GM21717 (cell line): Measurements from ENCODE around the gene CIB4.

Experiments used
- ATAC-seq: cut with Tn5 transposase; IDR thresholded peaks from one replicate; pipeline ENCODE4 v1.9.1; 2021; ENCODE audit warnings: mild to moderate bottlenecking, moderate library complexity; ENCODE audit not compliant: unreplicated experiment

CIB4 gene

DNA sequence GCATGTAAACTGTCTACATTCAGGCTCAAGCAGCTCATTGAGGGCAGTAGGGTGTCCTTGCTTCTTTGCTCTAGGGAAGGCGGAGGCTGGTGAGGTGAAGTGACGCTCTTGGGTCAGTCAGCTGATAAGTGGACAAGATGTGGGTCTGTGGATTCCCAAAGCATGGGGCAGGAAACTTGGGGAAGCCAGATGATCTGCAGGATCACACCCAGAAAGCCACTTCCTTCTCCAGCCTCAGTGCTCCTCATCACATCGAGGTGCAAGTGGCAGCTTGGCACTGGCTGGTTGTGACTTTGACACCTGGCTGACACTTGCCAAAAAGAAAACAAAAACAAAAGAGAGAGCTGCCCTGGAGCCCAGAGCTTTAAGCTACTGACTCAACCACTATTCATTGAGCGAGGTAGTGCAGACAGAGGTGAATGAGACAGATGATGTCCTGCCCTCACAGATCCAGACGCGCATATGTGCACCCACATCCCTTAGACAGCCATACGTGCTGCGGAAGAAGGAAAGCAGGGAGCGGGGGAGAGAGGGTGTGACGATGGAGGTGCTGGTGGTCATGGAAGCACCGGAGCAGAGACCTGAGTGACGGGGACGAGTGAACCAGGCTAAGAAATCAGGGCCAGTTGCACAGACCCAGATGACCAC lies 3.1 kb upstream of the CIB4 start:
- ATAC-seq, result no peak

DNA sequence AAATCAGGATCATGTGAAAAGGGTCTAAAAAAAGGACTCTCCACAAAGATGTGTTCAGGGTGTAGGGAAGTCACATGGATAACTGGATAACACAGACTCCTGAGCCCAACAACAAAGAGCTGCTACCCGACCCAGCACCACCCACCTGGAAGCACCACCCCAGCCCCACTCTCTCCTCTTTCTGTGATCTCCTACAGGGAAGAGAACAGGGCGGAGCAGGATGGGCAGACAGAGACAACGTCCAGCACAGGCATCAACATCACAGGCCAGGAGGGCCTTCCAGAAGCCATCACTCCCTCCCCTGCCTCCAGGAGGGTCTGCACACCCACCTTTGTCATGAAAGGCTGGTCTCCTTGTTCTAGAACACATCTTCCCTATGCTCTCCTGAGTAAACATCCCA lies 1.3 kb upstream of the CIB4 start:
- no peak for ATAC-seq

DNA sequence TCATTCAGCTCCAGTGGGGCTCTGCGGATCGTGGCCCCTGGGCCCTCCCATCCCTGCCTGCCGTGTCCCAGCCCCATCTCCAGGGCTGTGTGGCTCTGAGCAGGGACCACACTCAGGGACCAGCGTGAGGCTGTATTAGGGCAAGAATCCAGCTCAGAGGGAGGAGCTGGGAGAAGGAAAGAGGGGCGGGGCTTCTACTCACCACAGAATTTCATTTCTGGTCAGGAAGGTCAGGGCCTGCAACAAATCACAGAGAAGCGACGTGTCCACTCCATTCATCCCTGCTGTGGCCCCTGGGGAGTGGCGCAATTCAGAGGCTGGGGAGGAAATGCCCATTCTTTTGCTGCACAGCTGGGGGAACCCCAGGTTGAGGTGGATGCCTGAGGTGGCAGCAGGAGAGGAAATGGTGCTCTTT lies 828 bp downstream of the CIB4 start:
- no peak for ATAC-seq

DNA sequence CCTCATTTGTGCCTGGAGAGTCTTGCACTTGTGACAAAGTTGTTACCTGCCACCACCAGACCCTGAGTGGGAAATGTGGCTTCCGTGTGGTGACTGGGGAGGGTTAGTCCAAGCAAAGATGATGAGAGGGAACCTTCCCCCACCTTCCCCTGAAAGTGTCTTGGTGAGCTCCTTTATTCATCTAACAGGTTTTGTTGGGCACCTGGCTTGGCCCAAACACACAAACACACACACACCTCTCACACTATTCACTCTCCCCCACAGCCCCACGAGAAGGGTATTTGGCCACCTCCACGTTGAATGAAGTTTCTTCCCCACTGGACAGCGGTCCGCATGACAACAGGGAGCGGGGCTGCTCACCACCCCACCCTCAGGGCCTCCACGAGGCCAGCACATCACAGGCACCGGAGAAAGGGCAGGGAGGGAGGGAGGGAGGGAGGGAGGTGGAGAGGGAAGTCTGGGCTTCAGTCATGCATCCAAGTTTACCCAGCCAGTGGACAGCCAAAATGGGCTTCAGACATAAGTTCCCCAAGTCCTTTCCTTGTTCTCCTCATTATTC lies 1.4 kb downstream of the CIB4 start:
- ATAC-seq, result no peak

DNA sequence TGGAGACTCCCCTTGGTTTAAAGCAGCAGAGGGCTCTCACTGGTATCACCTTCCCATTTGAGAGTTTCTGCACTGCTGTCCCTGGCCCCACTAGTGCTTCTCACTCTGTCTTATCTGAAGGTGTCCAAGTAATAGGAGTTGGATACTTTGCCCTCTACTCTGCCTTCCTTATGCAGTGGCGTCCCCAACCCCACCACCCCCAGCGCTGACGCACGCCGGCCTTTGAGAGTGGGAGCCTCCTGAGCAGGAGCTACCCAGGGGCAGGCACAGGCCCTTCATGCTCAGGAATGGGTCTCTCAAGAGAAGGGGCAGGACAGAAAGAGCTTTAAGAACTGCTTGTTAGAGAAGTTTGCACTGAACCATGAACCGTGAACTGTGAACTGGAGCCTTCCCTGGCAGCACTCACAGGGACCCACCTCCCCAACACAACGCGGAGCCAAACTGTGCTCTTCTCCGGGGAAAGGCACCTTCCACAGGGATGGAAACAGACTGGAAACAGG lies 3.3 kb downstream of the CIB4 start:
- ATAC-seq, result no peak

DNA sequence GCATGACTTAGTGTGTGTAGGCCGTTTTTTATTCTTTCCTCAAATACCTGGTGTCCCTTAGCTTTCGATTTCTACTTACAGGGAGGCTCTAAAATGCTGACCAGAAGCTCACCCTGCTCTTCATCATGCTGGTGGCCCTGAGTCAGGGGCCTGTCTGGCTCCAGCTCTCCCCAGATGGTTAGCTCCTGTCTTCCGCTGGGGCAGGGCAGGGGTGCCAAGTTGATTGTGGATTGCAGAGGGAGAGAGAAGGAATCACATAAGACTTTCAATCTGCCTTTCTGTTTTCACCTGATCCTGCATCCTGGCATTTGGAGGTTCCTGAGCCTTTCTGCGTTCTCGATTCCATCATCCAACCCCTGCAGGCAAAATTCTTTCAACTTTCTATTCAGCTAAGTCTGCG lies 4.2 kb downstream of the CIB4 start:
- no peak for ATAC-seq

DNA sequence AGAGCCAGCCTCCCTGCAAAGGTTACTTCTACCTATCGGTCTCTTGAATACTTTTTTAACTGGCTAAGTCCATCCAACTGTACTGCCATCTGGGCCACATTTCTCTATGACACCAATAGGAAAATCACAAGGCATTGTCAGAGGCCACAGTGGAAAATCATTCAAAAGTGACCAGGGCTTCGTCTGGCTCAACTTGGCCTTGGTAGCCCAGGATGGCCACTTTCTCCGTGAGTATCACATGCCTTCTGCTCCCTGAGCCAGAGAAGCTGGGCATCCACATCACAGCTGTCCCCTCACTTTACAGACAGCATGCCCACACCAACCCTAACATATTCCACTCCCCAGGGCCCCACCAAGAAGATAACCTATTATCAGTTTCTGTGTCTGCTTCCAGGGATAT lies 5.8 kb downstream of the CIB4 start:
- no peak for ATAC-seq

DNA sequence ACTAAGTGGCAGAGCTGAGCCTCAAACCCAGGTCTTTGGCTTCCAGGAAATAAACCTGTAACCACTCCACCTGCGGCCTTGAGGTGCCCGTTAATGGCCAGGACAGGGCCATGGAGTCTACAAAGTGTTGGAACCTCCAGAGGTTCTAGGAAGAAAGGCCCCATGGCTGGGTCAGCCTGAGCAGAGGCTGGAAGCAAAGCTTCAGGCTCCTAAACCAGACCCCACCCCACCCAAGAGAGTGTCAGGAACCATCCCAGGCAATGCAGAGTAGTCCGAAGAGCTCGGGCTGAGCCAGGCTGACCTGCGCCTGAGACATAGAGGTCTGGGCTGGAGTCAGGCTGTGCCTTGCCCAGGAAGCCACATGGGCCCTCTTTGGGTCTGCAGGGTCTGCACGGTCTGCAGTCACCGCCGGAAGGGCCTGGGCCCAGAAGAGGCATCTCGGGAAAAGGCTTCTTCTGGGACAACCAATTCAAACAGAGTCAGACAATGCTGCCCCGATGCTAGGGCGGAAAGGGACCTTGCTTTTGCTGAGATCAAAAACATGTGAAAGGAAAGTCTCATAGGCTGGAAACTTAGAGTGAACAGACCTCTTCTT lies 6.4 kb downstream of the CIB4 start:
- ATAC-seq, result no peak

DNA sequence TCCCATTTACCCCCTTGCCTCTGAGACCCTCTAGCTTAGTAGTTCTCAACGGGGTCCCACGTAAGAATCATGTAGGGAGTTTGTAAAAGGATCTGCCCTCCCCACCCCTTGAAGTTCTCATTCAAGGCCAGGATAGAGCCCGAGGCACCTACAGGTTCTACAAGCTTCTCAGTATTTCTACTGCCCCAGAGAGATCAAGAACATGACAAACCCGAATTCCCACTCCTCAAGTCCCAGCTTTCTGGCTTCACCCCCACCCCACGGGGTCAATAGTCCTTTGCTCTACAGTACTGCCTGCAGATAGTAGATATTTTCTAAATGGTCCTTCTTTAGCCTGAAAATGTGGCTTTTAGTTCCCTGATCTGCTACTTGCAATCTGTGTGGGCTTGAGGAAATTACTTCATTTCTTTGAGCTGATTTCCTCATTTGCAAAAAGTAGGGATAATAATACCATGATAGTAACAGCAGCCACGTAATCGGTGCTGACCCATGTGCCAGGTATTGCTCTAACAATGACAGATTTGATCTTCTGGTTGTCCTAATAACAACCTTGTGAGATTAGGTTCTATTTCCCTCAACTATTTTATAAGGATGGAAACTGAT lies 7.1 kb downstream of the CIB4 start:
- ATAC-seq, result no peak

DNA sequence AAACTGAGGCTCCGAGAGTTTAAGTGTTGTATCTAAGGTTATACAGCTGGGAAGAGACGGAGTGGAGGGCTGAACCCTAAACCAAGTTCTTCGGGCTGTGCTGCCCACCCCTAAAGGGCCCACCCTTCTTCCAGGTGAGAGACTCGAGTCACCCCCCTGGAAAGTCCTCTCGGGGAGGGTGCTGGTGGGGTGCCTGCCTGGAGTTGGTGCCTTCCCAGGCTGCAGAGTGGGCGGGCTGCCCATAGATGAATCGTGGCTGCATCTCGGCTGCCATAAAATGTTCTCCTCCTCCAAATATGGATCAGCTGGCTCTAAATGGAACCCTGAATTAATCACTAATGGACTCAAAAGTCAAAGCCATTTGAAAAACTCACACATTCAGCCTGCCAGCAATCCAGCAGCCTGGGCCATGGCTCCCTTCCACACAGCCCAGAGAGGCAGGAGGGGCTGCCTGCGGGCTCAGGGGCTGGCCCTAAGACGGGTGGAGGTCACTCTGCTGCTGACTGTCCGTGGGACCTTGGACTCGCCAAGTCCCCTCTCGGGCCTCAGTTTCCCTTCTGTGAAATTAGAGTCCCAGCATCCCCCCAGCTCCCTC lies 7.7 kb downstream of the CIB4 start:
- ATAC-seq, result no peak

DNA sequence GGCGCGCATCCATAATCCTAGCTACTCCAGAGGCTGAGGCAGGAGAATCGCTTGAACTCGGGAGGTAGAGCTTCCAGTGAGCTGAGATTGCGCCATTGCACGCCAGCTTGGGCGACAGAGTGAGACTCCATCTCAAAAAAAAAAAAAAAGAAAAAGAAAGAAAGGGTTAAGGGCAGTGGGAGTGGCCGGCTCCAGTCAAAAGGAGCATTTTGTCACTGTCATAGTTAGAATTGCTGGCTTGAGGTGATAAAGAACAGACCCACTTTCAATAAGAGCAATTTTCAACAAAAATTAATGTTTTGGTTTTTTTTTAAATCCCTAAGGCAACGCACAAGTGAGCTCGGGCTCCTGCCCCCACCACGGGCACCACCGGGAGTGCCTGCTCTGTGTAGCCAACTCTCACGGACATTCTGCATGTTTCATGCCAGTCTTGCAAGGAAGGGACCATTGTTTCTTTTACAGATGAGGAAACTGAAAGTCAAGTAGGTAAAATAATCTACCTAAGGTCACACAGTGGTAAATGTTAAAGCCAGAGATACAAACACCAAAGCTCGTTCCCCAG lies 8.5 kb downstream of the CIB4 start:
- no peak for ATAC-seq

DNA sequence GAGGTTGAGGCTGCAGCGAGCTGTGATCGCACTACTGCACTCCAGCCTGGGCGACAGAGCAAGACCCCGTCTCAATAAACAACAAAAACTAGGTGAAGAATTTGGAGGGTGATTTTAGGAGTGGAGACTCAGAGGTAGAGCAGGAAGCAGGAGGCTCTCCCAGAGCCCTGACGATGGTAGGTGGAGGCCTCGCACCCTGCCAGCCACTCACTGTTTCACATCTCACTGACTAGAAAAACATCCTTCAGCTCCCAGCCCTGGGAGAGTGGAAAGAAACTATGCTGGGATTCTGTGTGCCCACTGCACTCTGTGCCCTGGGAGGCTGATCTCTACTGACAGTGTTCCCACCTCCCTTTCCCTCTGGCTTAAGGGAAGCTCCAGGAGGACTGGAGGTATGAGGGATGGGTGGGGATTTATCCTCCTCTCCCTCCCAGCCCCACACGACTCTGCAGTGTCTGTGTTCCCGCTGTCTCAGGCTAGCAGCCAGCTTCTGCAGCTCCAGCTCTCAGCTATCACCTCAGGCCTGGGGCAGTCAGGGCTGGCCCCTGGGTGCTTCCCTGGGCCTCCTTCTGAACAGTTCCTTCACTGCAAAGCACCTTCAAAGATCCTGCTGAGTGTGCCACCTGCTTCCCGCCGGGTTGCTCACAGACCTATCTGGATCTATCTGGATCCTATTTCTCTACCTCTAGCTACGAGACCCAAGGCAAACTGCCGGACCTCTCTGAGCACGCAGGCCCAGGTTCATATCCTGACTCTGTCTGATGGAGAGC lies 9.6 kb downstream of the CIB4 start:
- no peak for ATAC-seq

DNA sequence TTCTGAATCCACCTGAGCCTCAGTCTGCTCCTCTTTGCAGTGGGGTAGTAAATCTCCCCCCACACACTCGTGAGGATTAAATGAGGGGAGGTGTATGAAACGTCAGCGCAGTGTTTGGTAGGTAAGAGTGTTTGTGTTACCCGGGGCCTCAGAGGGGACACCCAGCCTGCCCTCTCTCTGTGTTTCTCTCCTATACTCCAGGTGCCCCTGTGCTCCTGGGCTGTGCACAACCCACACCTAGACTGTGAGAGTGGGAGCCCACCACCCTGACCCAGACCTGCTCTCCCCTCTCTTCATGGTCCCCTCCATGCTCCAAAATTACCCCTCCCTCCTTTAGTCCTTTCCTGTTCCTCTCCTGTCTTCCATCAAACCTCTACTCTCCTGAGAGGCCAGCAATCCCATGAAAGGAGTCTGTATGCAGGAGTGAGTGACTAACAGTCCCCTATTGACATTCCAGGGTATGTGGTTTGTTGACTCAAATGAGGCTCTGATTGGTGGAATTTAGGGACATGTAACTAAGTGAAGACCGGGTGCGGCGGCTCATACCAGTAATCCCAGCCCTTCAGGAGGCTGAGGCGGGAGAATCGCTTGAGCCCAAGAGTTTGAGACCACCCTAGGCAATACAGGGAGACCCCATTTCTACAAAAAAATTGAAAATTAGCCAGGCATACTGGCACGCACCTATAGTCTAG lies 10.4 kb downstream of the CIB4 start:
- no peak for ATAC-seq

DNA sequence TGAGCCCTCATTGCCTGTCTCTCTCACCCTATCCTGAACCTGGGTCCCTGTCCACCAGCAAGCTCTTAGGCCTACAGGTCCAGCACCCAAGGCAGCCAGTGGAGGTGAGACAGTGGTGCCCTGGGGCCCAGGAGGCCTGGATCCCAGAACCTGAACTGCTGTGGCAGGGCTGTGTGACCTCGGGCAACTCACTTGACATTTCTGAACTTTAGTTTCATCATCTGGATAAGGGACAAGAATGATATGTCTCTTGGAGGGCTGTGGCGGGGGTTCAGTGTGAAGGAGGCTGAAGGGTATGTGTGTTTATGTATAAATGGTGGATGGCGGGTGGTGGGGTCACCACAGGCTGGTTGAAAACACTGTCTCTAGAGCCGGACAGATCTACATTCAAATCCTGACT lies 10.9 kb downstream of the CIB4 start:
- no peak for ATAC-seq

DNA sequence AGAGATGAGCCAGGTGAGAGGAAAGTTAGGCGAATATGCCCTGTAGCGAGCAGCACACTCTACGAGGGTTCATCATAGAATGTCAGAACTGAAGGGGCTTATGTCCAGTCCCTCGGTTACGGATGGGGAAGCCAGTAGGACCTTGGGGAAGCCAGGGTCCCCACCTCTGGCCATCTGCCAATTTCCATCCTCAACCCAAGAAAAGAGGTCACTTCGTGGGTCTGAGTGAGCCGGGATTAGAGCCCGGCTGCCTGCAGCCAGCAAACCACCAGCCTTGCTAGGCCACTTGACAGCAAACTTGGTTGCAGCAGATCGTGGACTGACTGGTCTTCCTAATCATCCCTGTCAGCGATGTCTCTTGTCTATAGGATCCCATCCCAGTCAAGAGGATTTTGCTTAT lies 11.4 kb downstream of the CIB4 start:
- no peak for ATAC-seq

DNA sequence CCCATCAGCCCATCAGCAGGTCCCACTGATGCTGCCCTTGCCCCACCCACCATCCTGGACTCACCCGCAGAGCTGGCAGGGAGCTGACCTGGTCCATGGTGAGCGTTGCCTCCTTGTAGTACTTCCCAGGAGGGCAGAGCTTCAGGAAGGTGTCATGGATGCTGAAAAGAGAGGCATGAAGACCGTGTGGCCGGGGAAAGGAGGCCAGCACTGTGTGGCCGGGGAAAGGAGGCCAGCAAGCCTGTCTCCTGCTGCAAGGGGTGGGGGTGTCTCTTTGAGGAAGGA lies 11.9 kb downstream of the CIB4 start:
- no peak for ATAC-seq

DNA sequence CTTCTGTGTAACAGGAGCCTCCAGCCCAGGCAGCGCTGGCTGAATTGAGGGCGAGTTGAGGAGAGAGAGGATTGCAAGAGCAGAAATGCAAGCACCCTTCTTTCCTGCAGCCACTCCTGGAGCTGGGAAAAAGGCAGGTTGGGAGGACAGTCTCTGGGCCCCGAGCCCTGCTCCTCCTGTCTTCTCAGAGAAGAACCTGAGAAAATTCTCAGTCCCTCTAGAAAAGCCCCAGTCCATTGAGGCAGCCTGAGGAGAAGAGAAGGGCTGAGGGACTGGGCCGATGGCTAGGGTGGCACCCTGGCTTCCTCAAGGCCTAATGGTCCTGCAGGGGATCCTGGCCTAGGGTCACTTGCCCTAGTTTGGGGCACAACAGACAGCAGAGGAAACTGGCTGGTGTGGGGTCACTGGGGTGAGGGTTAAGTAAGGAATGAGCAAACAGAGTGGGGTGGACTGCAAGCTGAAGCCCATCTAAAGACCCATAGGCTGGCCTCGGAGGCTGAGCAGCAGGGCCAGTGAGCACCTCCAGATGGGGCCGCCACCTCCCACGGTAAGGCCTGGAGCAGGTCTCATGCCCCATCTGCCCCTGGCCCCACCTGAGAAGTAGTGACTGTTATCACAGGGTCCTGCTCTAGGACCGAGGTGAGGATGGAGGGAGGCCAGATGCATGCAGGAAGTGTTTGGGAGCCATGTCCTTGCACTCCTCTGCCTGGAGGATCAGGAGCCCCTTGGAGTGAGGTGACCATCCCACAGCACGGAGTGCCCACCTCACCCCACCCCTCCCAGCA lies 12.4 kb downstream of the CIB4 start:
- no peak for ATAC-seq

DNA sequence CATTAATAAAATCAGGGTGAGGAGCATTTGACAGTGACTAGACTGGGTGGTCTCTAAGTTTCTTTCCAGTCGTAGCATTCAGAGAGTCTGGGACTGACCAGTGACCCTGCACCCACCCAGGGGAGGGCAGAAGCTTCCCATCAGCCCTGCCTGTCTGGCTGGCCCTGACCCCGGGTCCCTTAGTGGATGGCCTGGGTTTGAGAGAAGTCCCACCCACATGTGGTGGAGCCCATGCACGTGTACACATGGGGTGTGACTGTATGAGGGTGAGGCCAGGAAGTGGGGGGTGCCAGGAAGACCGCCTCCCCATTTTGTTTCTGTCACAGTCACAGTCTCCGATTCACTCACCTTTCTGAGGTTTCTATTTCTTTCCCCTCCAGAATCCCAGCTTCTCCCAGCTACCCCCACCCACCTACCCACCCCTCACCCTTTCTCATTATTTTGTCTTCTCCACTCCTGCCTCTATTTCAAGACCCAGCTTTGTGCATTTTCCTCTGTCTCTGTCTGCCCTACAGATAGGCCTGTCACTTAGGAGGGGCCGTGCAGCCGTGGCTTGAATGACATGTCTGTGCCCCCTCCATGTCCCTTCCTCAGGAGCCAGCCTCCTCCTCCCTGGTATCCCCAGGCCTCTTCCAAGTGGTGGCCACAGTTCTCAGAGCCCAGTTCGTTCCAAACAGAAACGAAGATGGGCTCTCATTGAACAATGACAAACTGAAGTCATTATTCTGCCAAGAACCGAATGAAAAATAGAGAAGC lies 13.6 kb downstream of the CIB4 start:
- ATAC-seq, result no peak

DNA sequence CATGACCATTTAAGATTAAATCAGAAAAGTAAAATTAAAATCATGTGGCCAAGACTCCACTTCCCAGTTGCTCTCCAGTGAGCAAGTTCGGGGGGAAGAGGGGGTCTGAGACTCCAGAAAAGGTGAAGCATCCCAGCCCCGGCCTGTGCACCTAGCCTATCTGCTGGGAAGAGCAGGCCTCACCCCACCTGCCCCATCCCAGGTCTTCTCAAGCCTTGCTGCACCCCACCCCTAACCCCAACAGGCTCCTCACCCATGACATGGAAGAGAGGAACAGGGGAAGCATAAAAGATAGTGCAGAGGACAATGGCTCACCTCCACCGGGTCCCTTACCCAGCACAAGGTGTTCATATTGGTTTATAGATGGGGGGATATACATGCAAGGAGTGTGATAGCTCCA lies 14.6 kb downstream of the CIB4 start:
- no peak for ATAC-seq
